GM06990 (cell line): Measurements from ENCODE around the gene IER2.

ENCODE experiments used
- DNase-seq: peaks from one replicate; pipeline ENCODE4 v3.0.0-alpha.2; 2011; ENCODE audit not compliant: insufficient read length; ENCODE audit errors: extremely low read depth
- H3K27me3 ChIP-seq: replicated peaks from 2 replicates; pipeline ENCODE4 v1.6.0; 2011; ENCODE audit warnings: low read length; ENCODE audit not compliant: control insufficient read depth, insufficient read depth
- H3K36me3 ChIP-seq: 2 replicates; pipeline ENCODE4 v1.5.1; 2011; ENCODE audit warnings: low read length; ENCODE audit not compliant: control insufficient read depth, insufficient read depth
- H3K4me3 ChIP-seq: replicated peaks from 2 replicates; pipeline ENCODE4 v1.5.1; 2011; ENCODE audit warnings: low read depth, mild to moderate bottlenecking, control low read depth, low read length
- CTCF ChIP-seq: IDR thresholded peaks from 2 replicates; pipeline ENCODE4 v1.5.1; 2011; ENCODE audit warnings: low read length, control low read depth, mild to moderate bottlenecking, inconsistent platforms; ENCODE audit not compliant: insufficient read depth, poor library complexity, severe bottlenecking

The IER2 gene, protein sequence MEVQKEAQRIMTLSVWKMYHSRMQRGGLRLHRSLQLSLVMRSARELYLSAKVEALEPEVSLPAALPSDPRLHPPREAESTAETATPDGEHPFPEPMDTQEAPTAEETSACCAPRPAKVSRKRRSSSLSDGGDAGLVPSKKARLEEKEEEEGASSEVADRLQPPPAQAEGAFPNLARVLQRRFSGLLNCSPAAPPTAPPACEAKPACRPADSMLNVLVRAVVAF

GRCh38 chr19:13150187-13150930 lies at the start of gene IER2, which contains the start of gene STX10:
IER2 (plus strand) TSS chr19:13150411; CDS start chr19:13153187, 2,776 bp downstream.
STX10 (minus strand) TSS chr19:13150375; CDS start chr19:13150173, 202 bp downstream.
- DNase-seq = peak; percentile 89
- H3K27me3 ChIP-seq = no peaks in the 10 kb centered on the region
- H3K36me3 ChIP-seq = no peaks in the 10 kb centered on the region; the same call in none of the 2 replicates
- TF ChIP-seq CTCF = peak; percentile 58
- peak within 1 kb of the TSS; percentile 97 for H3K4me3 ChIP-seq

DNA sequence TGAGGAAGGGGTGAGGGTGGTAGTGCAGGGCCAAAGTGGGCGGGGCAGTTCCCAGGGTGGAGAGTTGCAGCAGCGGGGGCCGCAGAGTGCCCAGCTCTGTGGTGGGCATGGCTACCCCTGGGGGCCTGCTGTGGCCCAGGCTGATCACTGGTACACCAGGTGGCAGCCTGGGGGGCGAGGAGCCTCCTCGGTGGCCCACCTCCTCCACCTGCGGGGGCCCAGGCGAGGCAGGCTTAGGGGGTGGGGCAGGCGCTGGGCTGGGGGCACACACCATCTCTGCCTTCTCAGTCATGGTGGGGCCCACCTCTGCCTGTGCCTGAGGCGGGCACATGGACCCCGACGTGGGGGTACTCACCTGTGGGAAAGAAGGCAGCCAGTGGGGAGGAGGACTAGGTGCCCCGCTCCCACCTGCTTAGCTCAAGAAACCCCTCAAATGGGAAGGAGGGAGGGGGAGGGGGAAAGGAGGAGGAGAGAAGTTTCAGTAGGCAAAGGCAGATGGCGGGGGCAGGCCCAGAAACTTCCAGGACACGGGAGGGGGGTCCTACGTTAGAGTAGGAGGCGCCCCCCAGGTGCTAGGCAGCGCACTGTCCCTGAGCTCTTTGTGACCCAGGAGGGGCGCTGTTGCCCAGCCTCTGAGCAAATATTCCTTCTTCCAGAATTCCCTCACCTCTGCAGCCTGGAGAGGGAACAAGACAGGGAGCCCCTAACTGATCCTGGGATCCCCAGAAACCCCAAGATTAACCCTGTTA lies 49.2 kb upstream of the IER2 start:
- no peaks in the 10 kb centered on the region for H3K36me3 ChIP-seq
- peak; percentile 39 for TF ChIP-seq CTCF
- H3K27me3 ChIP-seq = no peaks in the 10 kb centered on the region; the same call in 1 of the 2 replicates
- no peak overlapping the region for H3K4me3 ChIP-seq
- DNase-seq = no peak

GRCh38 chr19:13101590-13102415 lies 48.4 kb upstream of the IER2 start:
- Histone ChIP-seq H3K27me3 (no peaks in the 10 kb centered on the region), H3K36me3 (no peaks in the 10 kb centered on the region; the same call in 1 of the 2 replicates)

GRCh38 chr19:13102416-13102665 lies 47.9 kb upstream of the IER2 start:
- no peak for TF ChIP-seq CTCF
- H3K36me3 ChIP-seq = peaks cover under 1% of the 10 kb centered on the region; the same call in 1 of the 2 replicates
- DNase-seq = no peak
- peak overlapping the region; percentile 68 for H3K4me3 ChIP-seq
- no peaks in the 10 kb centered on the region for H3K27me3 ChIP-seq

More at GRCh38 chr19:13101590-13102415, 48.4 kb upstream of the IER2 start:
- peak overlapping the region; percentile 68 for H3K4me3 ChIP-seq
- DNase-seq = no peak
- no peak for TF ChIP-seq CTCF
